Measurements from ENCODE around the gene KCNJ6. TPM values are rescaled to one million over a fixed set of nuclear protein-coding genes. Genes with fewer than 3 reads are reported as not detected.
A peak's percentile ranks its signal among the peaks of the same experiment; 100 is the strongest.

KCNJ6 gene
- total RNA-seq, 1 experiment from 2014 or later, result not detected

- Histone ChIP-seq H3K9me3 (ENCODE audit: control insufficient read depth, insufficient read depth, low read depth, low read length) (peaks cover 9% of the 10 kb centered on the region; the same call in 1 of the 2 replicates), H3K27me3 (ENCODE audit: control insufficient read depth, insufficient read depth, low read length) (no peaks in the 10 kb centered on the region), H3K36me3 (ENCODE audit: control insufficient read depth, insufficient read depth, low read length) (no peaks in the 10 kb centered on the region), H3K4me3 (ENCODE audit: low read depth in 2 of 2, low read length in 2 of 2) (no peak overlapping the region), H3K27ac (ENCODE audit: low read length) (no peak overlapping the region), H3K4me1 (ENCODE audit: control insufficient read depth, insufficient read depth, low read length) (no peaks in the 10 kb centered on the region)
- ChIA-PET CTCF (no interaction called here), POLR2A (no interaction called here)
- TF ChIP-seq CTCF (IDR thresholded peaks at IDR 0.05) (peak; percentile 75), TCF7L2 (IDR thresholded peaks at IDR 0.05; ENCODE audit: low read depth, low read length) (no peak)
- in situ Hi-C loops (cut with HindIII; ENCODE audit: low pct_unique_long_range_greater_than_20kb, low sequenced_read_pairs) (no loop called here), intact Hi-C loops (cut with micrococcal nuclease; ENCODE audit: unreplicated experiment) (no loop called here)
- DNase-seq (ENCODE audit: low read depth, low spot score) (no peak), ATAC-seq (peak; percentile 81)
- no TSS peak for BruUV-seq (replicated peaks)
Measured at GRCh38 chr21:37582590-37582989, 333.7 kb downstream of the KCNJ6 start.

- no peak for TF ChIP-seq POLR2AphosphoS5 (IDR thresholded peaks at IDR 0.05; ENCODE audit: low read depth, low read length)
- TF ChIP-seq CTCF (IDR thresholded peaks at IDR 0.05), result no peak
- no peak for TF ChIP-seq SIN3A (IDR thresholded peaks at IDR 0.05; ENCODE audit: borderline replicate concordance, insufficient read depth, low read depth, low read length)
- no peak for TF ChIP-seq TCF7L2 (IDR thresholded peaks at IDR 0.05; ENCODE audit: low read depth, low read length)
- no peak for TF ChIP-seq REST (IDR thresholded peaks at IDR 0.05; ENCODE audit: insufficient read depth in 1 of 2, low read depth in 2 of 2, low read length in 1 of 2)
- in situ Hi-C loops (cut with HindIII; ENCODE audit: low pct_unique_long_range_greater_than_20kb, low sequenced_read_pairs), result no loop called here
- DNase-seq (ENCODE audit: low read depth, low spot score), result no peak
- POLR2A ChIA-PET, result no interaction called here
- ATAC-seq, result no peak
- intact Hi-C loops (cut with micrococcal nuclease; ENCODE audit: unreplicated experiment), result no loop called here
- no TSS peak for BruUV-seq (replicated peaks)
- H3K27ac ChIP-seq (ENCODE audit: low read length), result no peak overlapping the region
- H3K4me1 ChIP-seq (ENCODE audit: control insufficient read depth, insufficient read depth, low read length), result no peaks in the 10 kb centered on the region
- H3K36me3 ChIP-seq (ENCODE audit: control insufficient read depth, insufficient read depth, low read length), result no peaks in the 10 kb centered on the region
- H3K4me3 ChIP-seq (ENCODE audit: low read depth in 2 of 2, low read length in 2 of 2), result no peak overlapping the region
- CTCF ChIA-PET, result no interaction called here
- H3K27me3 ChIP-seq (ENCODE audit: control insufficient read depth, insufficient read depth, low read length), result no peaks in the 10 kb centered on the region
- H3K9me3 ChIP-seq (ENCODE audit: control insufficient read depth, insufficient read depth, low read depth, low read length), result peaks cover 9% of the 10 kb centered on the region; the same call in 1 of the 2 replicates
Measured at GRCh38 chr21:37580666-37581065, 335.6 kb downstream of the KCNJ6 start.

- Histone ChIP-seq H3K4me3 (ENCODE audit: low read depth in 2 of 2, low read length in 2 of 2) (no peak overlapping the region), H3K36me3 (ENCODE audit: control insufficient read depth, insufficient read depth, low read length) (no peaks in the 10 kb centered on the region), H3K27ac (ENCODE audit: low read length) (no peak overlapping the region), H3K4me1 (ENCODE audit: control insufficient read depth, insufficient read depth, low read length) (no peaks in the 10 kb centered on the region), H3K27me3 (ENCODE audit: control insufficient read depth, insufficient read depth, low read length) (no peaks in the 10 kb centered on the region), H3K9me3 (ENCODE audit: control insufficient read depth, insufficient read depth, low read depth, low read length) (peaks cover 9% of the 10 kb centered on the region; the same call in 1 of the 2 replicates)
- ChIA-PET POLR2A (no interaction called here), CTCF (no interaction called here)
- intact Hi-C loops (cut with micrococcal nuclease; ENCODE audit: unreplicated experiment) (no loop called here), in situ Hi-C loops (cut with HindIII; ENCODE audit: low pct_unique_long_range_greater_than_20kb, low sequenced_read_pairs) (no loop called here)
- no peak for ATAC-seq
- no peak for DNase-seq (ENCODE audit: low read depth, low spot score)
- TF ChIP-seq POLR2AphosphoS5 (IDR thresholded peaks at IDR 0.05; ENCODE audit: low read depth, low read length) (no peak), REST (IDR thresholded peaks at IDR 0.05; ENCODE audit: insufficient read depth in 1 of 2, low read depth in 2 of 2, low read length in 1 of 2) (no peak), SIN3A (IDR thresholded peaks at IDR 0.05; ENCODE audit: borderline replicate concordance, insufficient read depth, low read depth, low read length) (no peak), TCF7L2 (IDR thresholded peaks at IDR 0.05; ENCODE audit: low read depth, low read length) (no peak), CTCF (IDR thresholded peaks at IDR 0.05) (no peak)
- no TSS peak for BruUV-seq (replicated peaks)
Measured at GRCh38 chr21:37579356-37579755, 336.9 kb downstream of the KCNJ6 start.
